ENCODE data around the gene ULK3. TPM values are rescaled to one million over a fixed set of nuclear protein-coding genes. Genes with fewer than 3 reads are reported as not detected.

Gene ULK3
- total and polyA plus RNA-seq, 2 donors (not counting 3 experiments of a cell fraction or from before 2014, with no cell fraction given), result 36.0 to 48.6 TPM

- peaks cover 0 to 2% of the 10 kb centered on the region in 2 experiments for H3K27me3 ChIP-seq (ENCODE audit: control insufficient read depth in 2 of 2, insufficient read depth in 2 of 2, low read length in 2 of 2)
- no peaks in the 10 kb centered on the region for H3K9me3 ChIP-seq (replicated peaks; ENCODE audit: control insufficient read depth, insufficient read depth, low read length)
- POLR2A ChIA-PET, result no interaction called here
- no peak overlapping the region for H3K4me3 ChIP-seq (replicated peaks in 1 of 3; ENCODE audit: insufficient read depth in 1 of 3, low read depth in 1 of 3, low read length in 3 of 3)
- no peaks in the 10 kb centered on the region for H3K79me2 ChIP-seq (ENCODE audit: control insufficient read depth, insufficient read depth, low read length)
- TF ChIP-seq FOS (IDR thresholded peaks at IDR 0.05; ENCODE audit: borderline replicate concordance, insufficient read depth, low read length) (no peak), EZH2 (IDR thresholded peaks at IDR 0.05; ENCODE audit: borderline replicate concordance, low read depth, low read length, severe bottlenecking) (no peak), POLR2A (IDR thresholded peaks at IDR 0.05; ENCODE audit: low read depth, low read length) (no peak), JUN (IDR thresholded peaks at IDR 0.05; ENCODE audit: borderline replicate concordance, insufficient read depth, insufficient read length, low read depth) (no peak), GATA2 (IDR thresholded peaks at IDR 0.05; ENCODE audit: insufficient read depth, insufficient read length, low read depth, low read length) (no peak), MYC (IDR thresholded peaks at IDR 0.05; ENCODE audit: low read depth, low read length) (no peak), MAX (IDR thresholded peaks at IDR 0.05; ENCODE audit: insufficient read depth, insufficient read length) (no peak), CTCF (IDR thresholded peaks at IDR 0.05; ENCODE audit: extremely low read depth in 1 of 2, insufficient read depth in 1 of 2, low read depth in 1 of 2, low read length in 2 of 2) (no peak), POLR2AphosphoS5 (IDR thresholded peaks at IDR 0.05; ENCODE audit: insufficient read depth, low read depth, low read length) (no peak)
- no peak for FAIRE-seq
- no peak overlapping the region for H3K27ac ChIP-seq (ENCODE audit: insufficient read depth, low read depth, low read length)
- no peak for DNase-seq (ENCODE audit: low read depth, low spot score)
- CTCF ChIA-PET, result interaction anchor here (0.9 to 1.3 kb wide), 4 partner anchors 11 to 85 kb away, joined by 3 to 5 read pairs (median 3); partner anchors contain the start of gene FAM219B
- no peak overlapping the region for H2AFZ ChIP-seq (ENCODE audit: low read depth, low read length)
- dilution Hi-C loops (cut with MboI; ENCODE audit: extremely low pct_ligation_motif_present, low sequenced_read_pairs) (no loop called here), intact Hi-C loops (cut with micrococcal nuclease) (no loop called here)
- BruUV-seq (replicated peaks), result no TSS peak
- peaks cover 8% of the 10 kb centered on the region for H3K4me1 ChIP-seq (ENCODE audit: control insufficient read depth, extremely low read depth, insufficient read depth, low read length)
- no peaks in the 10 kb centered on the region for H4K20me1 ChIP-seq (replicated peaks; ENCODE audit: control insufficient read depth, extremely low read depth, insufficient read depth, low read length)
- H3K4me2 ChIP-seq (ENCODE audit: insufficient read depth, low read length), result no peak overlapping the region
- H3K36me3 ChIP-seq (ENCODE audit: control insufficient read depth in 2 of 2, extremely low read depth in 1 of 2, insufficient read depth in 2 of 2, low read length in 2 of 2), result no peaks in the 10 kb centered on the region
- H3K9ac ChIP-seq (replicated peaks; ENCODE audit: extremely low read depth, insufficient read depth, low read length), result no peak overlapping the region
- H3K9me1 ChIP-seq (replicated peaks; ENCODE audit: control insufficient read depth, extremely low read depth, insufficient read depth, low read length), result no peaks in the 10 kb centered on the region
These were observed 21.2 kb downstream of the ULK3 start for GRCh38 chr15:74821790-74822158.

All from endothelial cell of umbilical vein (primary cell).